Neural crest cell (in vitro differentiated cells): ENCODE data around the gene SLC7A9. TPM values are rescaled to one million over a fixed set of nuclear protein-coding genes. Genes with fewer than 3 reads are reported as not detected.
"Not testable (repeated sequence)": the region's sequence is repeated elsewhere in the genome, so short reads cannot be mapped to it uniquely, and the experiment has no call there.

Experiments
- DNase-seq: peaks from one replicate; pipeline ENCODE4 v3.0.0; 2021; ENCODE audit warnings: low read depth, mixed read lengths, low spot score
- H3K27ac Mint-ChIP-seq: one replicate; pipeline ENCODE4 v1.8.0; 2021; ENCODE audit warnings: mild to moderate bottlenecking, mixed read lengths; ENCODE audit not compliant: unreplicated experiment
- H3K27me3 Mint-ChIP-seq: 2 replicates; pipeline ENCODE4 v1.8.0; 2021; ENCODE audit warnings: low read depth, mild to moderate bottlenecking, mixed read lengths
- H3K36me3 Mint-ChIP-seq: 2 replicates; pipeline ENCODE4 v1.8.0; 2021; ENCODE audit warnings: low read depth, mild to moderate bottlenecking, mixed read lengths
- H3K4me1 Mint-ChIP-seq: 2 replicates; pipeline ENCODE4 v1.8.0; 2021; ENCODE audit warnings: mixed read lengths
- H3K4me3 Mint-ChIP-seq: one replicate; pipeline ENCODE4 v1.8.0; 2021; ENCODE audit warnings: mild to moderate bottlenecking, mixed read lengths
- H3K9me3 Mint-ChIP-seq: 2 replicates; pipeline ENCODE4 v1.8.0; 2021; ENCODE audit warnings: mixed read lengths
- CTCF ChIP-seq: fragments of 200-600 bp; sonication (generic); conservative IDR thresholded peaks from 2 replicates; pipeline ENCODE4 v1.5.0; 2021; ENCODE audit warnings: antibody characterized with exemption, mild to moderate bottlenecking
- total RNA-seq: library from RNA; stranded (reverse); gene quantifications from 2 replicates; pipeline ENCODE4 v1.2.1, GENCODE V29; 2021

SLC7A9 gene
- total RNA-seq, 1 donor from 2014 or later, result 0.49 TPM

DNA sequence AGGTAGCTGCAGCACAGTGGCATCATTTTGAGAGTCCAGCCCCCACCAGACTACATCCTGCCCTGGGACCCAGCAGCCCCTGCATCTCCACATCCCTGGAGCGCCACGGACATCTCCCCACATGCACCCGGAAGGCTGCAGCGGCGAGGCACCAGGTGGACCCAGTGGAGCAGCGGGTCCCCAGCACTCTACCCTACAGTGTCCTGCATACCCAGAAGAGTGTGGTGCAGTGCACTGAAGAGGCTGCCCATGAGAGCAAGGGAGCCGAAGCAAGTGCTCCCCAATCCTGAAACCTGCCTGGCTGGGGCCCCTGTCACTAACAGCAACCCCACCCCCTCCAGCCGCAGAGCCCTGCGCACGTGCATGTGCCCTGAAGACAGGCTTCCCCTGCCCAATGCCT is 21.3 kb upstream of the SLC7A9 start:
- no peak for TF ChIP-seq CTCF
- Mint-ChIP-seq H3K27me3 (no peaks in the 10 kb centered on the region), H3K9me3 (peaks cover 10% of the 10 kb centered on the region), H3K36me3 (peaks cover 48% of the 10 kb centered on the region), H3K4me1 (no peaks in the 10 kb centered on the region), H3K4me3 (no peak overlapping the region), H3K27ac (no peak overlapping the region)
- DNase-seq, result no peak

DNA sequence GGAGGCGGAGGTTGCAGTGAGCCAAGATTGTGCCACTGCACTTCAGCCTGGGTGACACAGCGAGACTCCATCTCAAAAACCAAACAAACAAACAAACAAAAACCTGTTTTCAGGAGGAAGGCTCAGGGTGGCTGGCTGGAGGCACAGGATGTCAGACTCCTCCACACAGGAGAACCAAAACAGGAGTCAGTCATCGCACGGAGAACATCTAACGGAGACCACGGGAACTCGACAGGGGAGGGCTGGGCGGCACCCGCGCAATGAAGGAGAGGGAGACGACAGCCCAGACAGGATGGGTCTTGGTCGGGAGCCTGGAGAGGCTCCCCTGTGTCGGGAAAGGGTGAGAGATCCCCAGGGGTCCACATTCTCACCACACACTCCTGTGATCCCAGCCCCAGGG is 20.8 kb upstream of the SLC7A9 start:
- Mint-ChIP-seq H3K27me3 (no peaks in the 10 kb centered on the region), H3K36me3 (peaks cover 46% of the 10 kb centered on the region), H3K4me3 (no peak overlapping the region), H3K4me1 (no peaks in the 10 kb centered on the region), H3K9me3 (peaks cover 10% of the 10 kb centered on the region), H3K27ac (no peak overlapping the region)
- DNase-seq, result no peak
- no peak for TF ChIP-seq CTCF

DNA sequence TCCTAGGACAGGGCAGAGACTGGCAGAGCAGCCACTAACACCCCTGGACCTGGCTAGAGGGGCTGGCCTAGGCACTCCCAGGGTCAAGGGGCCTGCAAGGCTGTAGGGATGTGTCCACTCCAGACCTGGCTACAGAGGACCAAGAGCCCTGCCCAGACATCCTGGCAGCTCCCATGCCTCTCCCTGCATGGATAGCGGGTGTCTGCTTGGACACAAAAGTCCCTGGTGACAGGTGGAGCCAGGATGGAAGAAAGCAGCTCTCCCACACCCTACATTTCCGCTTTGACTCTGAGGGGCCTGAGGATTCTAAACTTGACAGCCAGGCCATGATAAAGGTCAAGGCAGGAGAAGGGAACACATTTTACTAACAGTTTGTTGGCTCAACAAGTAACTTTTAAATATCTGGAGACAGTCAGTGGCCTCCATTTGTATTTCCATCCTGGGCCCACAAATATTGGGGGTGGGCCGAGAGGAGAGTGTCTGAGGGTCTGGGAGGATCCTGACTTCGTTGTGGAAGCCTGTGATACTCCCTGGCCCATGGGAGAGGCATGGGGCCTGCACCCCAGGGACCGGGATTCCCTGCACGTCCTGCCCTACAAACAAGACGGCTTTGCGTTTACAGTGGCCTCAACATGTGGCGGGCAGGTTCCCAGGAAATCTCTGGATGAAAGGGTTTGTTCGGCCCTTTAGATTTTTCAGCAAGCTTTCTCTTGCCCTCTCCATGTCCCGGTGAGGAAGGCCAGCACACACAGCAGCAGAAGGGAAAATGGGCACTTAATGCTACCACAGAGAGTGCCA is 19.8 kb upstream of the SLC7A9 start:
- peaks cover 10% of the 10 kb centered on the region for H3K9me3 Mint-ChIP-seq
- H3K4me1 Mint-ChIP-seq, result no peaks in the 10 kb centered on the region
- TF ChIP-seq CTCF, result no peak
- H3K36me3 Mint-ChIP-seq, result peaks cover 37% of the 10 kb centered on the region
- H3K27ac Mint-ChIP-seq, result peak overlapping the region; percentile 27
- DNase-seq, result no peak
- no peak overlapping the region for H3K4me3 Mint-ChIP-seq
- no peaks in the 10 kb centered on the region for H3K27me3 Mint-ChIP-seq

DNA sequence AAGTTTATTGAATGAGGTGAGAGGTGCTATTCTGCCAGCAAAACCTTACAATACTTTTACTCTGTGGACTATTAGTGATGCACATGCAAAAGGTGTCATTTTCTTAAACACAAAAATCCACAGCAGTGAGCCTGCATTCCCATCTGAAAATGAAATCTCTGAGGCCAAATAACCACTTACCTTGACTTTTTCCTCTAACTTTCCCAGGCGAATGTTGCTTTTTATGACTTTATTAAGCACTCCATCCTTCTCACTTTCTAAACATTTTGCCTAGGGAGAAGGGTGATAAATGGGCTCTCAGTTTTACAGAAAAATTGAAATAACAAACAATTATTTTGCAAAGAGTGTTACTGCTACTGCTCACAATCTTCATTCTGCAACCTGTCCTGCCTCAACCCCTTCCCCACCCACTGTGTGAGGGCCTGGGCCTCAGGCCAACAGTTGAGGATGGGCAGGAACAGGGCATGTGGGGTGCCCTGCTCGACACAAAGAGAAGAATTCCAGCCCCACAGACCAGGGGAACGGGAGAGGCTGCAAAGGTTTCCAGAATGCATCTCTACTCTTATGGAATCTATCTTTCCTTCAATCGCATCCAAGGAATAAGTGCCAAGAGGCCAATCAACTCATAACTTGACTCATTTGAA is 18.1 kb upstream of the SLC7A9 start:
- Mint-ChIP-seq H3K27ac (no peak overlapping the region), H3K27me3 (no peaks in the 10 kb centered on the region), H3K36me3 (peaks cover 21% of the 10 kb centered on the region), H3K4me3 (no peak overlapping the region), H3K4me1 (no peaks in the 10 kb centered on the region), H3K9me3 (peaks cover 2% of the 10 kb centered on the region)
- no peak for TF ChIP-seq CTCF
- no peak for DNase-seq

DNA sequence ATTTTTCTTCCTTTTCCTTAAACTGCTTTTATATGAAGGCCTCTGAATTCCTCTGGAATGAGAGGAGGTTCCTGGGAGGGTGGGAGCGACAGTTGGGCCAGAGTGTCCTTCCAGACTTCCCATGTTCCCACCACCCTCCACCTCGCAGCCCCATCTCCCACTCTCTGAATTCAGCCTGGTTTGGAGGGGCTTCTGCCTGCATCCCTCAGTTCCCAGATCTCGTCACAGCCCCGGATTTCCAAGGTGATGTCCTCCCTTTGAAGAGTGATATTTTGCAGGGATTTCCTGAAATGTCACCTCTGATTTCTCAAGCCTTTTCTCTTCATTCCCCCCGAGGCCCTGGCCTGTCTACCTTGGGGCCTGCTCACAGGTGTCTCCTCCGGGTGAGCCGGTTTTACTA is 16.7 kb upstream of the SLC7A9 start:
- no peak for DNase-seq
- no peak for TF ChIP-seq CTCF
- Mint-ChIP-seq H3K27me3 (no peaks in the 10 kb centered on the region), H3K36me3 (peaks cover 9% of the 10 kb centered on the region), H3K4me1 (no peaks in the 10 kb centered on the region), H3K4me3 (no peak overlapping the region), H3K27ac (peak overlapping the region; percentile 65), H3K9me3 (no peaks in the 10 kb centered on the region)

GRCh38 chr19:32885255-32885654 is 15.7 kb upstream of the SLC7A9 start:
- H3K27ac Mint-ChIP-seq, H3K4me3 Mint-ChIP-seq, H3K27me3 Mint-ChIP-seq, H3K4me1 Mint-ChIP-seq, DNase-seq, H3K9me3 Mint-ChIP-seq, H3K36me3 Mint-ChIP-seq: not testable (repeated sequence)
